ENCODE results near the gene CFAP299. TPM values are rescaled to one million over a fixed set of nuclear protein-coding genes. Genes with fewer than 3 reads are reported as not detected.
A peak's percentile ranks its signal among the peaks of the same experiment; 100 is the strongest.

Gene CFAP299
- total RNA-seq, 1 donor from 2014 or later, result 1.9 TPM

DNA sequence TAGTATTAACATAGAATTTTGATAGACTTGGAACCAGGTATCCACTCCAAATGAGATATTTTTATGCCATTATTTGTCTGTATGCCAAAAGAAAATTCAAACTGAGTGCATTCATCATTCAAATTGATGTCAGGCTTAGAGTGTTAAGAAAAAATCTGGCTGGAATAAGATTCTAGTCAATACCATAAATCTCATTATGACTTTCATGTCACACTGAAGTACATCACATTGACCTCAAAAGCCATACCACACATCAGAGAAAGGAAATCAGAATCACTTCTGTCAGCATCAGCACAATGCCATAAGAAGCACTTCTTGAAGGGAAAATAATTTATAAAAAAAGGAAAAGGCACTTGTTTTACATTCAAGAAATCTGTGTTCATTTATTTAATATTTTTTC, 575.9 kb downstream of the CFAP299 start:
- no peak for DNase-seq (ENCODE audit: low read depth)

GRCh38 chr4:80912350-80912749, 576.8 kb downstream of the CFAP299 start:
- DNase-seq (ENCODE audit: low read depth), result no peak

GRCh38 chr4:80913381-80913780, 577.9 kb downstream of the CFAP299 start:
- DNase-seq (ENCODE audit: low read depth), result no peak

GRCh38 chr4:80916770-80917169, 581.2 kb downstream of the CFAP299 start:
- no peak for DNase-seq (ENCODE audit: low read depth)

DNA sequence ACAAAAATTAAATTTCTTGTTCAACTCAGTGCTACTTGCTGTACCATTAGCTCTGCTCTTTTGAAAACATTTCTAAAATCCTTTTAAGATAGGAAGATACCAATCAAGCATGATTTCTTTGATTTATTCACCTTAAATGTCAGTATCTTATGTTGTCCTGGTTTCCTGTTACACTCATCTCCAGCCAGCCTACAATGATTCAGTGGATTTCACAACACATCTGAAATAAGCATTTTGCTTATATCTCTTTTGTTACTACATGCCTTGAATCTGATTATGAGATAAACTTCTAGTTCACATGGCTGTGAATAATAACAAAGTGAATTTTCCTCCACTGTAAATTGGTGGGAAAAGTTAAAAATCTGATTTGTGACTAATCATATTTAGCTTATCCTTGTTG, 582.5 kb downstream of the CFAP299 start:
- DNase-seq (ENCODE audit: low read depth), result no peak

DNA sequence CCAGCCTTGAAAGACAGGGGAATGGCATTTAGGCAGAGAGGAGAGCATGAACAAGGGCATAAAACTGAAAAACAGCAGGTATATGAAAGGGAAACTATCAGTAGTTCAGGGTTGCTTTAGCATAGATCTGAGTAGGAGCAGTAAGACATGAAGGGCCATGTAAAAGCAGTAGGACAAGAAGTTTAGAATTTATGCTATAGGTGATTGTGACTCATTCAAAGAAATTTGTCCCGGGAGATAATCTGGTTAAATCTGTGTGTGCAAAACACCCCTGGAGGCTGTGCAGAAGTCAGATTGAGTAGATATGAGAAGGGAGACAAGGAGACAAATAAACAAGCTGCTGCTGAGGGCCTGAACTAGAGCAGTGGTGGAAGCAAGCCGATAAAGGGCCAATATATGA, 585.9 kb downstream of the CFAP299 start:
- no peak for DNase-seq (ENCODE audit: low read depth)

- DNase-seq (ENCODE audit: low read depth), result no peak
These were observed 587.4 kb downstream of the CFAP299 start for GRCh38 chr4:80922941-80923340.

DNA sequence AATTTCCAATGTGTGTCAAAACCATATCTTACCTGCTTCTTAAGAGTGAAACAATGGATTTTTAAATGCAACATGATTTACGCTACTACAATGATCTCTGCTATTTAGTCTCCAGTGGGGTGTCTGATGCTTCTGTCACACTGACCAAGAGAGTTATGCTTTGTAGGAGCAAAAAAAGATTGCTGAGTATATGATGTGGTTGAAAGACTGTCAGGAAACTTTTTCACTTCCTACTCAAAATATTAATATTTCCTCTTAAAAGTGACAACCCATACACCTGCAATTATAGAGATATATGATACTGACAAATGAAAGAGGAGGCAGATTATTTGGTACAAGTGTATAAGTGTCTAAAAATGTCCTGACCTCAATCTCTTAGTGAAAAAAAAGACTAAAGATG, 589.8 kb downstream of the CFAP299 start:
- no peak for DNase-seq (ENCODE audit: low read depth)

- DNase-seq (ENCODE audit: low read depth), result no peak
These were observed 590.9 kb downstream of the CFAP299 start for GRCh38 chr4:80926446-80926845.

- no peak for DNase-seq (ENCODE audit: low read depth)
These were observed 591.4 kb downstream of the CFAP299 start for GRCh38 chr4:80926891-80927290.

DNA sequence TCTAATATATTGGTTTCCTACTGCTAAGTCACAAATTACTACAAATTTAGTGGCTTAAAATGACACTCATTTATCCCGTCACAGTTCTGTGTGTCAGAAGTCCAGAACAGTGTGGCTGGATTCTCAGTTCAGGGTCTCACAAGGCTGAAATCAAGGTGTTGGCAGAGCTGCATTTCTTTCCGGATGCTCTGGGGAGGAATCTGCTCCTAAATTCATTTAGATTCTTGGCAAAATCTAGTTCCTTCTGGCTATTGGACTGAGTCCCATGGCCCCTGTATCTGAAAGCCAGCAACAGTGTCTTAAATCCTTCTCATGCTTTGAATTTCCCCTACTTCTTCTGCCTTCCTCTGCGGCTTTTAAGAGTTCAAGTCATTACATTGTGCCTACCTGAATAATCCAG, 591.9 kb downstream of the CFAP299 start:
- no peak for DNase-seq (ENCODE audit: low read depth)

GRCh38 chr4:80931631-80932081, 596.1 kb downstream of the CFAP299 start:
- DNase-seq (ENCODE audit: low read depth), result peak; percentile 22

- no peak for DNase-seq (ENCODE audit: low read depth)
These were observed 612.6 kb downstream of the CFAP299 start for GRCh38 chr4:80948141-80948540.

- DNase-seq (ENCODE audit: low read depth), result no peak
These were observed 613.5 kb downstream of the CFAP299 start for GRCh38 chr4:80948995-80949394.

DNA sequence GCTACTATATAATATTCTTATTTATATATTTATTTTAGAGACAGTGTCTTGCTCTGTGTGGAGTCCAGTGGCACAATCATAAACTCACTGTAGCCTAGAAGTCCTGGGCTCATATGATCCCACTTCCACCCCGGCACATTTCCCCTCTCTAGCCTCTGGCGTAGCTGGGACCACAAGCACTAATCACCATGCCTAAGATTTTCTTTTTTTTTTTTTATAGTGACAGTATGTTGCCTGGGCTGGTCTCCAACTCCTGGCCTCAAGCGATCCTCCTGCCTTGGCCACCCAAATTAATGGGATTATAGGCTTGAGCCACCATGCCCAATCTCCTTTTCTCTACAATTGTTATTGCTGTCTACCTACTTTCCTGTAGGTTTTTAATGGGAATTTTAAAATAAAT, 620.9 kb downstream of the CFAP299 start:
- DNase-seq (ENCODE audit: low read depth), result no peak

GRCh38 chr4:80963051-80963450, 627.5 kb downstream of the CFAP299 start:
- DNase-seq (ENCODE audit: low read depth), result peak; percentile 18

- no peak for DNase-seq (ENCODE audit: low read depth)
These were observed 631.8 kb downstream of the CFAP299 start for GRCh38 chr4:80967346-80967745.

- DNase-seq (ENCODE audit: low read depth), result no peak
These were observed 644.7 kb downstream of the CFAP299 start for GRCh38 chr4:80980239-80980638.

GRCh38 chr4:80986011-80986410, 650.5 kb downstream of the CFAP299 start:
- no peak for DNase-seq (ENCODE audit: low read depth)

DNA sequence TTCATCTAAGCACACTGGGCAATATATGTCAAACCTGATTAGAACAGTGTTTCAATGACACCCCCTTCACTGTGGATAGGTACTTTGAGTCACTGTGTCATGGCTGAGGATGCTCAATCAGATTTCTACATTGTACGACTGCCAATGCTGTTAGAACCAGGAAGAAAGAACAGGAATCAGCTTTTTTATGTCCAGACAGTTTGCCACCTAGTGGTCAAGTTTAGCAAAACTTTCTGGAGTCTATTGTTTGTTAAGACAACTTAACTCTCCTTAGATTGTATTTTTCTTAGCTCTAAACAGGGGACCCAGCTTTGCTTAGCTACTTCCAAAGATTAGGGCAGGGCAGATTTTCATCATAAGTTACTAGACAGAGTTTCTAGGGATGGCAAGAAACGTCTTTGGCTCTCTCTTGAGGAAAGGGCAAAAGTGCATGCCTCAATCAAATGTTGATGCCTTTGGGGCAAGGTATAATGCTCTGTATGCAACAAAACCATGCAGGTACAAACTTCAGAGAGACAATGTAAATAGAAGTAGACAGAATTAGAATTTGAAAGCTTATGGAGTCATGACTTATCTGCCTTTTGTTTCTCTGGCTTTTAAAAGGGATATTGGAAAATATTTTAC, 654.5 kb downstream of the CFAP299 start:
- DNase-seq (ENCODE audit: low read depth), result peak; percentile 78

DNA sequence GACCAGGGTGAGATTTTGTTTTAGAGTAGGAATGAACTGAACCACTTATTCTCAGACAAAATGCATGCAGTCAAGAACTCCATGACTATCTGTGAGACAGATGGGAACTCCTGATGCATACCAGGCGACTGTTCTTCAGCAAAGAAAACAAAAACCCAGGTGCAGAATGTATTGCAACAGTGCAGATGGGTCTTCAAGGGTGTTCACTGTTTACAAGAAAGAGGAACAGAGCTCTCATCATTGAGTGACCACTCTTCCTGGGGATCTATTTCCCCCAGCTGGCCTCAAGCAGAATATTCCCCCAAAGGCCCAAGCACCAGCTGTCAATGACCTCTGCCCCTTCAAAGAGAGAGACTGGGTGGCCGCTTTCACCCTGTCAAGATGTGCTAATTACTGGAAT, 655.3 kb downstream of the CFAP299 start:
- no peak for DNase-seq (ENCODE audit: low read depth)

GRCh38 chr4:80999943-81000342, 664.4 kb downstream of the CFAP299 start:
- DNase-seq (ENCODE audit: low read depth), result no peak

- DNase-seq (ENCODE audit: low read depth), result no peak
These were observed 668.1 kb downstream of the CFAP299 start for GRCh38 chr4:81003597-81004111.

DNA sequence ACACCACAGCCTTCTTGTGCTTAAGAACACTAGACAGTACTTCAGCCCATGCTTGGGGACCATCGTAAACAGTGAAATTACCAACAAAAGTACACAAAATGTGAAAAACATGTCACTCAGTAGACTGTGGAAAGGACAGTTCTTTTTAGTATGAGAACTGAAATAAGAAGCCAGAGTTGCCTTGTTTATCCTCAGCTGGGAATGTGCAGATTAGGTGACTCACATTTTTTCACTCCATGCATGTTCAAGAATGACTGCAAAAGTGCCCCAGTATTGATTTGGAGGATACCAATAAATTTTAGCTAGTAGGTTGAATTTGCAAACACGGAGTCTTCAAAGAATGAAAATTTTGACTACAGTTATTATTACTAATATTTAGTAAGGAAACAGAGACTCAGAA, 671.9 kb downstream of the CFAP299 start:
- no peak for DNase-seq (ENCODE audit: low read depth)

All from myocyte (in vitro differentiated cells).